ENCODE data around the gene PPP1R1C. TPM values are rescaled to one million over a fixed set of nuclear protein-coding genes. Genes with fewer than 3 reads are reported as not detected.

PPP1R1C gene
- total RNA-seq, 1 experiment from 2014 or later = 4.0 TPM

GRCh38 chr2:182081602-182082260 is 96.1 kb downstream of the PPP1R1C start:
- Histone ChIP-seq H3K27ac (ENCODE audit: insufficient read length, low read depth, low read length) (no peak overlapping the region), H2AFZ (ENCODE audit: low read length) (no peak overlapping the region), H3K79me2 (ENCODE audit: insufficient read depth, low read length) (no peaks in the 10 kb centered on the region), H3K56ac (ENCODE audit: insufficient read length, low read depth, low read length) (no peak overlapping the region), H2BK20ac (ENCODE audit: low read depth, low read length, poor library complexity, severe bottlenecking) (no peak overlapping the region), H2BK5ac (ENCODE audit: insufficient read length, low read length) (no peak overlapping the region), H3K27me3 (ENCODE audit: insufficient read depth, low read length) (no peaks in the 10 kb centered on the region), H2BK120ac (ENCODE audit: low read depth, low read length, poor library complexity, severe bottlenecking) (no peak overlapping the region), H3K23me2 (ENCODE audit: insufficient read length, low read depth, low read length, poor library complexity, severe bottlenecking) (no peaks in the 10 kb centered on the region), H3K9me3 (ENCODE audit: control insufficient read depth, low read depth, low read length) (no peaks in the 10 kb centered on the region), H3K79me1 (ENCODE audit: insufficient read depth, low read depth, low read length, poor library complexity, severe bottlenecking) (no peaks in the 10 kb centered on the region), H4K5ac (ENCODE audit: insufficient read length, low read depth, low read length) (no peak overlapping the region), H4K20me1 (ENCODE audit: control insufficient read depth, insufficient read depth, insufficient read length) (no peaks in the 10 kb centered on the region), H3K18ac (ENCODE audit: insufficient read length, low read depth, low read length) (no peak overlapping the region), H2AK5ac (ENCODE audit: insufficient read length, low read length) (no peak overlapping the region), H4K8ac (replicated peaks; ENCODE audit: insufficient read length, low read depth, low read length) (no peak overlapping the region), H3K4me2 (ENCODE audit: insufficient read depth, insufficient read length, low read length) (no peak overlapping the region), H3T11ph (ENCODE audit: low read length) (no peak overlapping the region), H3K4me1 (ENCODE audit: insufficient read depth, low read length) (no peaks in the 10 kb centered on the region), H2BK15ac (ENCODE audit: low read depth, low read length) (no peak overlapping the region), H3K23ac (ENCODE audit: insufficient read length, low read depth, low read length) (no peak overlapping the region), H3K14ac (ENCODE audit: insufficient read depth, low read length) (no peak overlapping the region), H3K9ac (ENCODE audit: extremely low read depth, insufficient read length, low read length) (no peak overlapping the region), H2BK12ac (ENCODE audit: insufficient read length, low read depth, low read length) (no peak overlapping the region), H4K91ac (ENCODE audit: insufficient read length, low read depth, low read length) (no peak overlapping the region), H3K4ac (ENCODE audit: low read depth, low read length) (no peak overlapping the region)
- Mint-ChIP-seq H3K4me1 (peaks cover 0 to 3% of the 10 kb centered on the region in 2 experiments; a peak in 2 of 4 replicates), H3K9me3 (no peaks in the 10 kb centered on the region), H3K36me3 (ENCODE audit: insufficient read depth in 1 of 3, low read depth in 3 of 3) (no peaks in the 10 kb centered on the region), H3K4me3 (no peak overlapping the region), H3K27me3 (ENCODE audit: low read depth) (no peaks in the 10 kb centered on the region), H3K27ac (no peak overlapping the region)
- no peak for DNase-seq
- TF ChIP-seq CTCF (conservative IDR thresholded peaks at IDR 0.05) = no peak
- WGBS (ENCODE audit: extremely low coverage, insufficient read length, low lambda C conversion rate) = no CpG with 5 or more reads among the region's 4 CpGs
